AG08396 (cell line): ENCODE results near the gene HEATR9.

Experiments used
- DNase-seq: peaks from one replicate; pipeline ENCODE4 v3.0.0; 2012; ENCODE audit warnings: low spot score, mixed read lengths

Gene HEATR9

DNA sequence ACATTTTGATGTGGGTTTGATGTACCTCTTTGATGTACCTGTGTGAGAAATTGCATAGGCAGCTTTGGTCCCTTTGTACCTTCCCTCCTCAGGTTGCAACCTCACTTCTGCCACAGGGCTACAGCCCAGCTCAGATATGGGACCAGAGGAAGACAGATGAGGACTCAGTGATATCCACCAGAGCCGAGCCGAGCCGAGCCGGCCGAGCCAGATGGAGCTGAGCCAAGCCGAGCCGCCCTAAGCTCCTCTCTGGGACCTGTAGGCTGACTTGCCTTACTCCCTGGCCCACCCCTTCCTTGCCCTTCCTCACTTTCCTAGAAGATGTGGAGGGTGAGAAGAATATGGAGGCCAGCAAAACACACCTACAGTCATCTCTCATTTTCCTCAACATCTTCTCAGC lies 3.8 kb downstream of the HEATR9 start:
- DNase-seq, result no peak

DNA sequence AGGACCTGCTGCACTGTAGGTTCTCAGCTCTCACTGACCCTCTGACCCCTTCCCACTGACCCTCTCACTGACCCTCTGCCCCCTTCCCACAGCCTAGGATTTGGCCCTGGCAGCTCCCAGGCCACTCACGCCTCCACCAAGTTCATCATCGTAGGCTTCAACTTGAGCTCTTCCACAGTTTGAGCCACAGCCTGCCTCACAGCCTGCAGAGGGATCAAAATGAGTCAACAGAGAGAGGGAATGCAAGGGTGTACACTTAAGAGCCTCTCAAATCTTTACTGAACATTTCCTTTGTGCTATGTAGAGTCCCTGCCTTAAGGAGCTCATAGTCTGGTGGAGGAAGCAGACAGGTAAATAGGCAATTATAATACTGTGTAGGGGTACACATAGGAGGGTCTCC lies 12.1 kb downstream of the HEATR9 start:
- no peak for DNase-seq

DNA sequence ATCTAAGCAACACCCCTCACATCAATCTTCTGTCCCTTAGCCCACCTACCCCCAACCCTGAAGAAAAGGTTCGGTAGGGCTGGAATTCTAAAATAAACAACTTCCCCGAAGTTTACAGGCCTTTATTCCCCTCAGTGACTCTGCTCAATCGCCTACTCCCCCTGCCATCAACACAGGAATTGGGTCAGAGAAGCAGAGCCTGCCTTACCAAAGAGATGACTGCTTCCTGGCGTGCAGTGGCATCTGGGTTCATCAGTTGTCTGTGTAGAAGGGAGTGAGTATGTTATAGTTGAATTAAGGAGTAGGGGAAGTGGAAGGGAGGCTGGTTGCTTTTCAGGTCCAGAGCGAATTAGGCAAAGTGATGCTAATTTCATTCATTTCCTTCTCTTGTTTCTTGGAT lies 12.7 kb downstream of the HEATR9 start:
- no peak for DNase-seq

DNA sequence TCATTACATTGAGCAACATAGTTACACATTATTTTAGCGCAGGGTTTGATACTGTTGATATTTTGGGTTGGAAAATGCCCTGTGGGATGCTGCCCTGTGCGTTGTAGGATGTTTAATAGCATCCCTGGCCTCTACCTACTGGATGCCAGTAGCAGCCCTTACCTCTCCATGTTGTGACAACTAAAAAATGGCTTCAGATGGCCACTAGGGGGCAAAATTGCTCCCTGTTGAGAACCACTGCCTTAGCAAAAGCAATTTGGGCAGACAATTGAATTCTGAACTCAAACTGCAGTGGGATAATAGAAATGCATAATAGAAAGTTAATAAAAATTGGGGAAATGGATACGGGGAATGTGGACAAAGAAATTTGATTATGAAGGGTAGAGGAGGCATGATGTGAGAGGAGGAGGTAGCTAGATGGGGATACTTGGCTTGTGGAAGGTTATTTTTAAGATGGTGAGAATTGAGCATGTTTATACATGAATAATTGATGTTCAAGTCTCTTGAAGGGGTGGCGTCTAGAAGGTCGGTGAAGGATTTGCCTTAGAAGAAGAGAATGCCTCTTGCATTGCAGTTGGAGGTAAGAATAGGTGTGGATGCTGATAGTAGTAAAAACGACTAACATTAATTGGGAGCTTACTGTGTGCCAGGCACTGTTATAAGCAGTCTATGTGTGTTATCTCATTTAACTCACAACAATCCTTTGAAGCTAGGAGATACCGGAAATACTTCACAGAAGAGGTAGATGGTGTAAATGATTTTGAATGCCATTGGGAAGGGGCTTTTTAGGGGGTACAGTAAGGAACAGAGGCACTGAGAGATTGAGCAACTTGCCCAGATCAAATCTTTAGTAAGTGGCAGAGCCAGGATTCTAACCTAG lies 19.0 kb downstream of the HEATR9 start:
- peak; percentile 52 for DNase-seq

DNA sequence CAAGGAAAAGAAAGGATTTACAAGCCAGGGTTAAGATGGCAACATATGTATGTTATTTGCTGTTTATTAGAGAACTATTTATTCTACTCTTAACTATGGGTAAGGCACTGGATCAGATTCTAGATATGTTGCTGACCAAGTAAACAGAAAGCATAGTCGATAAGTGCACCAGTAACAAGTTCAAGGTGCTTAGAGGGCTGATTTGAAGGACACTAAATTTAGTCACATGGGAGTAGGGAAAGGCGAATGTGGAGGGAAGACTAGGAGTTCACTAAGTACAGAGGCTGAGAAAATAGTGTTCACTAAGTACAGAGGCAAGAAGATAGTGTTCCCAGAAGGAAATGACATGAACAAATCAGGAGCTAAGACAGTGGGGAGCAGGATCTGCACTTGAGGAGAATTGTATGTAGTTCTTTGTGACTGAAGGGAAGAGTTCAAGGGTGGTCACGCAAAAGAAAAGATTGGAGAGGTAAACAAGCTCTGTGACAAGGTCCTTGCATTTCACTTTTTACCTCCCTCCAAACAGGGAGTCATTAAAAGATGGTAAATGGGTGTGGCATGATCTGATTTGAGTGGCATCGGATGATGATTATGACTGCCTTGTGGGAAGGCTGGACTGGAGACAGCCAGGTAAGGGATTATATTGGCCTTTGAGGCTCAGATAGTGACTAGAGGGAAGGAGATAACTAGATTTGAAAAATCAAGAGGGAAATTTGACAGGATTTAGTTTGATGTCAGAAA lies 20.9 kb downstream of the HEATR9 start:
- DNase-seq, result no peak

DNA sequence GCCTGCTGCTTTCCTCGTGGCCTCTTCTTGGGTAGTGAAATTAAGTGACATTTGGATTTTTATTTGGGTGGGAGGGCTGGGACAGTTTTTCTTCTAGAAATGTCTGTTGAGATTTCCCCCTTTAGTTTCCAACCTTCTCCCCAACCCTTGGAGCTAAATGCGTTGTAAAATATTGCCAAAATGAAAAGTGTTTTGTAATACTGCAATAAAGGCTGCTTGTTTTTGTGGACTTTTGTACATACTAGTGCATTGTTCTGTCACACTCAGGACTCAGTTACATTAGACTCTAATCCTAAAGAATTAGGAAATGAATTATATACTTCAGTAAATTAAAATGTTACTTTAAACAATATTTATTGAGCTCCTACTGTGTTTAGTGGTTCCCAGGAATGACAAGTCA lies 21.7 kb downstream of the HEATR9 start:
- no peak for DNase-seq

DNA sequence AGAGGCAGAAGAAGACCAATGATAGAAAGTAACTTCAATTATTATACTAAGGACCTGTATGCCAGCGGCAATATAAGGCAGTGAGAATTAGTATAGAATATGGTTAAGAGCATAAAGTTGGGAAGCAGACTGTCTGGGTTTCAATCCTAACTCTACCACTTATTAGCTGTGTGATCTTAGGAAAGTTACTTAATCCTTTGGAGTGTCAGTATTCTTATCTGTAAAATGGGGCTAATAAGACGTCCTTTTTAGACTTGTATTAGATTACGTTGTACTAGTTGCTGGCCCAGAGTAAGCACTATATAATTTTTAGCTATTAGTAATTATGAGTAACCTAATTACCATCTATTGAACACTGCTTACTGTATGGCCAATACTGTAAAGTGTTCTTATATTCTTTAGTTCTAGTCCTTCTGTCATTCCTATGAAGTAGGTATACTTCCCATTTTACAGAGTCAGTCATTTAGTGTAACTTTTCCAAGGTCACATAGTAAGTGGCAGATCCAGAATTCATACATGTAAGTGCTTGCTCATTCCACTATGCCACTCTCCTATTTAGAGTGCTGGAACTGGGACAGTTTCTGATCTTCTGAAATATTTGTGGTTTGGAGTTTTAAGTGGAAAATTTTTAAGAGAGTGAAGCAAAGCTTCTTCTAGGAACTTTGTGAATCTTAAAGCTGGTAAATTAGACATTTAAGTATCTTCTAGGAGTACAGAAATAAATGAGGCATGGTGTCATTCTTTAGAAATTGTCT lies 22.5 kb downstream of the HEATR9 start:
- DNase-seq, result no peak

DNA sequence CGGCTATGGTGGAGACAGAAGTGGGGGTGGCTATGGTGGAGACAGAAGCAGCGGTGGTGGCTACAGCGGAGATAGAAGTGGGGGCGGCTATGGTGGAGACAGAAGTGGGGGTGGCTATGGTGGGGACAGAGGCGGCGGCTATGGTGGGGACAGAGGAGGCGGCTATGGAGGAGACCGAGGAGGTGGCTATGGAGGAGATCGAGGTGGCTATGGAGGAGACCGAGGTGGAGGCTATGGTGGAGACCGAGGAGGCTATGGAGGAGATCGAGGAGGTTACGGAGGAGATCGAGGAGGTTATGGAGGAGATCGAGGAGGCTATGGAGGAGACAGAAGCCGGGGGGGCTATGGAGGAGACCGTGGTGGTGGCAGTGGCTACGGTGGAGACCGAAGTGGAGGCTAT lies 24.1 kb downstream of the HEATR9 start:
- DNase-seq, result no peak

DNA sequence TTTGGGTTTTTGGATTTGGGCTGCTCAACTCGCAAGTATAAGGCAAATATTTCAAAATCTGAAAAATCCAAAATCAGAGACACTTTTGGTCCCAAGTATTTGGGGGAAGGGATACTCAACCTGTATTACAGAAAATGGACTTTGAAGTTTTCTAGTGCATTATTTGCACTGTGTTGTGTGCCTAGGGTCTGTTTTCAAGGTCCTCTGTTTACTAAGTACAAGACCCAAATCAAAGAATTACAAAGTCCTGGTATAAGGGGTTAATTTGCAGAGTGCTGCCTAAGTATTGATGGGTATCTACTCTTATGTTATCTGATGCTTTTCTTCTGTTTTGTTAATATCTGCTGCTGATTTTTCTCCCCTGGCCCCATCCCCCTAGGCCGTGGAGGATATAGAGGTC lies 25.0 kb downstream of the HEATR9 start:
- no peak for DNase-seq

DNA sequence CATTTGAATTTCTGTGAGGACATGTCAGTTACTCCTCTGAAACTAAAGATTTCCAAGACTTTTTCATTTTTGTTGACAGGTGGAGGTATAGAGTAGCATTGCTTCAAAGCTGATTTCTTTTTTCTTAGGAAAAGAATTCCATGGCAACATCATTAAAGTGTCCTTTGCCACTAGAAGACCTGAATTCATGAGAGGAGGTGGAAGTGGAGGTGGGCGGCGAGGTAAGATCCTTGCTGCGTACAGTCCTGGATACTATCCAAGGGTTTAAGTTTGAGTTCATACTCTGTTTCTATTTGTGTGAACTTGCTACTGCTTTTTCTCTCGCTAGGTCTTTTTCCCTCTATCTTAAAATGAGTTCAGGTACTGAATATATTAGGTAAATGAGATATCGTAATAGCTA lies 26.5 kb downstream of the HEATR9 start:
- no peak for DNase-seq

DNA sequence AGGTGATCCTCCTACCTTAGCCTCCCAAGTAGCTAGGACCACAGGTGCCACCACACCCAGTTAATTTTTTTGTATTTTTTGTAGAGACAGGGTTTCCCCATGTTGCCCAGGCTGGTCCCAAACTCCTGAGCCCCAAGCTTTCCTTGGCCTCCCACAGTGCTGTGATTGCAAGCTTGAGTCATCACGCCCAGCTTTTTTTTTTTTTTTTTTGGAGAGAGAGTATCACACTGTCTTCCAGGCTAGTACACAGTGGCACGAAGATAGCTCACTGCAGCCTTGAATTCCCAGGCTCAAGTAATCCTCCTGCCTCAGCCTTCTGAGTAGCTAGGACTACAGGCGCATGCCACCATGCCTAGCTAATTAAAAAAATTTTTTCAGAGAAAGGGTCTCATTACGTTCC lies 27.2 kb downstream of the HEATR9 start:
- no peak for DNase-seq

DNA sequence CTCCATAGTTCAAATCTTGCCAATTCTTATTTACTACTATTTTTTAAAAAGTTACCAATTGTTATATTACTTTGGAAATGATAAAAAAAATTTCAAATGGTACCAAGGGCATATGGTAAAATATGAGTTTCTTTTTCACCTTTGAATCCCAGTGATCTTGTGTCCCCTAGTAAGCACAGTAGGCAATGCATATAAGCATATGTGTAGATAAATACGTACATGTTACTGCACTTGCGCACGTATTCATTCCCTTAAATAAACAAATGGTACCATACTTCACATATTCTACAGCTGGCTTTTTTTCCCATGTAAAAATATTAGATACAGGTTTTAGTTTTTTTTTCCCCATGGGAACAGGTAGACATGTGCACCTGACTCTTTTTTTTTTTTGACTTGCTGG lies 27.6 kb downstream of the HEATR9 start:
- DNase-seq, result no peak

DNA sequence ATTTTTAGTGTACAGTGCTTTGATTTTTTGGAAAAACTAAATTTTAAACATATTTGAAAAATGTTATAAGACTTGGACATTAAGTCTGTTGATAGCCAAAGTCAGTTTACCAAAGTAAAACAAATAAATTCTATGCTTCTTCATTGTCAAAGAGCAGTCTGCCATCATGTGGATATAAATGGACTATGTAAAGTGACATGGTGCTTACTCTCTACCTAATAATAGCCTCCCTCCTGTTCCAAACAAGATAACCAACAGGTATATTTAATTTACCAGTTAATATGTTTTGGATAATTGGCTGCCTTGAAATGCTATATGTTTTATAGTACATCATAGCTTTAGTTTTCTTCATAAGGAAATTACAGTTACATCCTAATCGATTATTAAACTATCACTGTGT lies 43.5 kb downstream of the HEATR9 start:
- DNase-seq, result no peak

DNA sequence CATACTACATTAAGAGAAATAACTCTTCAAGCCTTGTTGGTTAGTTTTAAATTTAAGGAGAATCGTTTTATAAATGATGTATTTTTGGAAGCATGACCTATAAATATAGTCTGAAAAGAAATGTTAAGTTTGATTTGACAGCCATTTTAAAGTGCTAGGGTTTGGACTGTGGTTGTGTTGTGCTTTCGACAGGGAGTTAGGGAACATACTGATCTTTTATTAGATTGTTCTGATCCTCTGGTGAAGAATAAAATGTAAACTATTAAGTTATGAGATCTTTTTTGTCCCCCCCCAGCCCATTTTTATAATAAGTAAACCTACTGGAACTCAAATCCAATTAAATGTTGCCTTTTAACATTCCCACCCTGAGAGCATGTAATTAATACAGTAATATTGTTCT lies 47.4 kb downstream of the HEATR9 start:
- DNase-seq, result no peak

DNA sequence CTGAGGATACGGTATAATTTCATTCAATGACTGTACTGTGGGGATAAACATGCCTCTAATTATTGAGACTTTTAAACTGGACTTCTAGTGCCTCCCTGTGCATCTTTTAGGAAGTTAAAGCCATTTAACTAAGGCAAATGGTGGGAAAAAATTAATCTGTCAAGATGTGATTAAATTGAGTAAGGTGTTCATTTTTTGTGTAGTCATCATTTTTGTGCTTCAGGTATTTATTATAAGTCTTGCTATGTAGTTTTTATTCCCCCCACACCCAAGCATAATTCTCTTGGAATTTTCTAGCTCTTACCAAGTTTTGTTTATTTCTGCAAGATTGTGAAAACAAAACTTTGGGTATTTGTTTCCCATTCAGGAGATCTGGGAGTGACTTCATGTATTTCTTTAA lies 49.2 kb downstream of the HEATR9 start:
- no peak for DNase-seq

DNA sequence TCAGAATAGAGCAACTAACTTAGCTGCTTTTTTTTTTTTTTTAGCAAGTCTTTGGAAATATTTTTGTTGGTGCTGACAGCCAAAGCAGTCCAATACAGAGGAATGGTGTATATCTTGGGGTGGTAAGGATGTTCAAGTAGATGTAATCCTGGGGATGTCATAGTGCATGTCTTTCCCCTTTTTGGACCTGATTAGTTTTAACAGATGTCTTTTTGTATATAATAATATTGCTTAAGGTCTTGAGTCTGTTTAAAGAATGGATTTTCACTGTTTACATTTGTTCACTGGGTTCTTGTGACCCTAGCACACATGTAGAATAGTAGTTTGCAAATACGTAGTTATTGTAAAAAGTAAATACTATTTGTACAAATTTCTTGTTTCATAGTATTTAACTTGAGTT lies 51.5 kb downstream of the HEATR9 start:
- no peak for DNase-seq

DNA sequence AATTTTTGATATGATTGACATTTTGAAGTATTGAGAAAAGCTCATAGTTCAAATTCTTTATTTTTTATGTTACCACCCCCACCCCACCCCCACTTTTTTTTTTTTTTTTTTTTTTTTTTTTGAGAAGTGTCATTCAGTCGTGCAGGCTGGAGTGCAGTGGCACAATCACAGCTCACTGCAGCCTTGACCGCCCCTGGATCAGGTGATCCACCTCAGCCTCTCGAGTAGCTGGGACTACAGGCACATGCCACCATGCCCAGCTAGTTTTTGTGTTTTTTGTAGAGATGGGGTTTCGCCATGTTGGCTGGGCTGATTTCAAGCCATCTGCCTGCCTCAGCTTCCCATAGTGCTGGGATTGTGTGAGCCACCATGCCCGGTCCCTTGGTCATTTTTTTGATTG lies 52.0 kb downstream of the HEATR9 start:
- no peak for DNase-seq

DNA sequence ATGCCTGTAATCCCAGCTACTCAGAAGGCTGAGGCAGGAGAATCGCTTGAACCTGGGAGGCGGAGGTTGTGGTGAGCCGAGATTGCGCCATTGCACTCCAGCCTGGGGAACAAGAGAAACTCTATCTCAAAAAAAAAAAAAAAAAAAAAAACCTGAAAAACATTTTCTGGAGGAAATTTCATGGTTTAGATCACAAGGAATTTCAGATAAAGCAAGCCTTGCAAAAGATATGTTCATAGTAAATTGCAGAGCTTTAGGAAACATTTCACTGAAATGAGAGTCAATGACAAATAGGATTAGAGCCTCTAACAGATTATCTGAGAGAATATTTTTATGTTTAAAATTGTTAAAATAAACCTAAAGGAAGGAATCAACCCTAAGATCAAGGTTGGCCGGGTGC lies 56.2 kb downstream of the HEATR9 start:
- DNase-seq, result no peak

DNA sequence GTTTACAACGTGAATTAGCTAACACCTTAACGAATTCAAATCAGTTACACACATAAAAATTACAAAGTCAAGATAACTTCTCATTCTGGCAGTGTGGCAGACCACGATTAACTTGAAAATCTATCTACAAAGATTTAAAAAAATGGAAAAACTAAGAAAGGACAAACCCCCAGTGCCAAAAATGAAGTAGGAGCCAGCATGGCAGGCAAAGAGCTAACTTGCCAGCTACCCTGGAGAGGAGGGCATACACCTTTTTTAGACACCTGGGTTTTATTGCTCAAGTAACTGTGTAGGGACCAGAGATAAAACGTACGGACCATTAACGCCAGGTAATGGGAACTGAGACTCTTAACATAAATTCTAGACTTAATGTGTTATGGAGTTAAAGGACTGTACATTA lies 56.9 kb downstream of the HEATR9 start:
- no peak for DNase-seq

DNA sequence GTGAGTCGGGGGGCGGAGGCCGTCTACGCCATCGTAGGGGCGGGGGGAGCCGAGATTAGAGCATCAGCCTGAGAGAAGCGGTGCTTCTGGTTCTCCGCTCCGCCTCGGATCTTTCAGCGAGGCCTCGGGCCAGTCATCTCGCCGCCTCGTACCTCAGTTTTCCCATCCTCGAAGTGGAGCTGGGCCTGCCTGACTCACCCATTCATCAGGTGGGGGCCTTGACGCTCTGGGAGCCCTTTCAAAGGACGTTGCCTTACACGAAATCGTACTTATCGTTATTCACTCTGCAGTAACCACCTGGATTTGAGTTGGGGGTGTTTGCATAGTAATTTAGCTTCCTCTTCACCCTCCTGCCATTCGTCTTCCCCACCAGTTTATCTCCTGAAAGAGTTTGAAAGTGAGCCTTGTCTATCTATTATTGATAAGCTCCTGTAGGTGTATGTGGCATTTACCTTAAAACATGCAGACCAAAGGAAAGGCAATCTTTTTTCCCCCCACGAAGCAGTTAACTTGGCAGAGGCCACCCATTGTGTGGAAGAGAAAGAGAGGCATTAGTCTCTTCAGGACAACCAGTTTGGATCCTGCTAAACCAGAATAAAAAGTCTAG lies 58.7 kb downstream of the HEATR9 start:
- no peak for DNase-seq

DNA sequence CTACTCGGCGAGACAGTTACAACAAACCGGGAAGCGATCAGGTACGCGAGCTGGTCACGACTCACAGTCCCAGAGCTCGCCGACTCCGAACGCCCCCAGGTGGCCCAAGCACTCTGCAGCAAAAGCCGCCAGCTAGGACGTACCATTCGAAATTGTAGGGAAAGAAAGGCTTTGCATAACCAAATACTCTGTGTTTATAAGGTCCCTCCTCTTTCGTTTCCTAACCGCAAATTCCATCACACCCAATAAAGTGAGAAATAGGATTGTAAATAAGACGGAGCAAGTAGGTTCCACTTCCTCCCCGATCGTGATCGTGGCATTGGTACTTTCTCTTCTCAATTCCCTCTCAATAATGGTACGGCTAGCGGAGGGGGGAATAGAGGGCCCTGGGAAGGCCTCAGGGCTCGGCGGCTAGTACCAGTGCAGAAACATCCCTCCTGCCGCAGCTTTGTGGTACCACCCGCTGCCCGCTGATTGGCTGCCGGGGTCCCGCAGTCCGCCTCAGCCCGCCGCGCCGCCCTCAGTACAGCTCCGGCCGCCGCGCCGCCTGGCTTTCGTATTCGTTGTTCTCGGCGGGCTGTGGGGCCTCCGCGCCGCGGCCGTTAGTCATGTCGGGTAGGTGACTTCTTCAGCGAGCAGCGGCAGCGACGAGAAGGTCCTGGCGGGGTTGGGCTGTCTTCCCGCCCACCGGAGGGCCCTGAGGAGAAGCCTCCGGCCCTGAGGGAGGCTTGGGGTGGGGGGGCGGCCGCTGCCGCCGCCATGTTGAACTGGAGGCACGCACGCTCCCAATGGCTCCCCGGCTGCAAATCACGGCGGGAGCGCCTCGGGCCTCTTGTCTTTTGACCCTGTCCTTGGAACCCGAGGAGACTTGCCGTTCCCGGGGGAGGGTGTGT lies 59.5 kb downstream of the HEATR9 start, which contains the start of gene TAF15:
TAF15 (plus strand) TSS at position 523 of the 893 bp plus-strand sequence; CDS start at position 609, 86 bp downstream.
- peak; percentile 97 for DNase-seq
